ENCODE measurements around the gene ADAP2. TPM values are rescaled to one million over a fixed set of nuclear protein-coding genes. Genes with fewer than 3 reads are reported as not detected.
"Not testable (repeated sequence)": the region's sequence is repeated elsewhere in the genome, so short reads cannot be mapped to it uniquely, and the experiment has no call there.

The ADAP2 gene
- total RNA-seq, 1 experiment from 2014 or later: 1.2 TPM

DNA sequence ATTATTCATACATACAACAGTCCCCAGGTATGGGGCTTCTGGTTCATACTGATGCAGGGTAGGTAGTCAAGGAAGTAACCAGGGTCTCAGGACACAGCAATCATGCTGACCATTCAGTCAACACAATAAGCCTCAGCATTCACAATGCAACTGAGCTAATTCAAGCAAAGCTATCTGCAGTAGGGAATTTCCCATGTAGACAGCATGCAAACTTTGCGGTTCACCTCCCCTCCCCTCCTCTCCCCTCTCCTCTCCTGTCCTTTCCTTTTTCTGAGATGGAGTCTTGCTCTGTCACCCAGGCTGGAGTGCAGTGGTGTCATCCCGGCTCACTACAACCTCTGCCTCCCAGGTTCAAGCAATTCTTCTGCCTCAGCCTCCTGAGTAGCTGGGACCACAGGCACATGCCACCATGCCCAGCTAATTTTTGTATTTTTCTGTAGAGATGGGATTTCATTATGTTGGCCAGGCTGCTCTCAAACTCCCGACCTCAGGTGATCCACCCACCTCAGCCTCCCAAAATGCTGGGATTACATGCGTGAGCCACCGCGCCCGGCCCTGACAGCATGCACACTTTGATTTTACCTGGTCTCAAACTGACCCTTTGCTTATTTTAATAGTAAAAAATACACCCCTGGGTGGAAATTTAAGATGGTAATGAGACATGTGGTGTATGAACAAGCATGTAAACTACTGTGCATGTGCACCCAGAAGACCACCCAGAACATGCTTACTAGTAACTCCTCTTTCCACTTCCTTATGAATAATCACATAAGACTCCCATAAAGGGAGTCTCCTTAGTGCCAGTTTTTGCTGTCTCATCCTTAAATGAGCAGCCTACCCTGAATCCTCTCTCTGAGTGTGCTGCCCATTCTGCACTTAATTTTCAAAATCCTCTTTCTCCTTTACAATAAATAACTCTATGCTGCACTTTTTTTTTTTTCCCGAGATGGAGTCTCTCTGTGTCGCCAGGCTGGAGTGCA, 39.8 kb downstream of the ADAP2 start (continued):
- TF ChIP-seq ATF1 (CRISPR knock-in tag; IDR thresholded peaks at IDR 0.05): no peak
- no peak for TF ChIP-seq ZNF671 (CRISPR knock-in tag; IDR thresholded peaks at IDR 0.05)
- no peak for TF ChIP-seq FOXP4 (CRISPR knock-in tag; IDR thresholded peaks at IDR 0.05)

DNA sequence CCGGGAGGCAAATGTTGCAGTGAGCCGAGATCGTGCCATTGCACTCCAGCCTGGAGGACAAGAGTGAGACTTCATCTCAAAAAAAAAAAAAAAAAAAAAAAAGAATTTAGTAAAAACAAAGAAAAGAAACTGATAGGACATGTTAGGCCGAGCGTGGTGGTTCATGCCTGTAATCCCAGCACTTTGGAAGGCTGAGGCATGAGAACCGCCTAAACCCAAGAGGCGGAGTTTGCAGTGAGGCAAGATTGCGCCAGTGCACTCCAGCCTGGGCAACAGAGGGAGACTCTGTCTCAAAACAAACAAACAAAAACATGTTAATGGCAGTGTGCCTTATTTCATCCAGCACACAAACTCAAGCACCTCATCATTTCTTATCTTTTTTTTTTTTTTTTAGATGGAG, 42.6 kb downstream of the ADAP2 start:
- H3K36me3 Mint-ChIP-seq: not testable (repeated sequence)

DNA sequence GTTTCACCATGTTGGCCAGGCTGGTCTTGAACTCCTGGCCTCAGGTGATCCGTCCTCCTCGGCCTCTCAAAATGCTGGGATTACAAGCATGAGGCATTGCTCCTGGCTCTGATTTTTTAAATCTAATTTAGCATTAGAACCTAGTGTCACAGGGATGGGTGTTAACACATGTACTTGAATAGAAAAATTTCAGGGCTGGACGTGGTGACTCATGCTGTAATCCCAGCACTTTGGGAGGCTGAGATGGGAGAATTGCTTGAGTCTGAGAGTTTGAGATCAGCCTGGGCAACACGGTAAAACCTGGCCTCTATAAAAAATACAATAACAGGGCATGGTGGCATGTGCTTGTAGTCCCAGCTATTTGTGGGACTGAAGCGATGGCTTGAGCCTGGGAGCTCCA, 43.1 kb downstream of the ADAP2 start:
- Mint-ChIP-seq H3K27me3 (ENCODE audit: low read depth) (peaks cover 4% of the 10 kb centered on the region; the same call in 1 of the 2 replicates), H3K4me1 (peaks cover 5% of the 10 kb centered on the region), H3K4me3 (no peak overlapping the region), H3K9me3 (no peaks in the 10 kb centered on the region), H3K27ac (no peak overlapping the region), H3K36me3 (no peaks in the 10 kb centered on the region)
- TF ChIP-seq, protein P1, sequence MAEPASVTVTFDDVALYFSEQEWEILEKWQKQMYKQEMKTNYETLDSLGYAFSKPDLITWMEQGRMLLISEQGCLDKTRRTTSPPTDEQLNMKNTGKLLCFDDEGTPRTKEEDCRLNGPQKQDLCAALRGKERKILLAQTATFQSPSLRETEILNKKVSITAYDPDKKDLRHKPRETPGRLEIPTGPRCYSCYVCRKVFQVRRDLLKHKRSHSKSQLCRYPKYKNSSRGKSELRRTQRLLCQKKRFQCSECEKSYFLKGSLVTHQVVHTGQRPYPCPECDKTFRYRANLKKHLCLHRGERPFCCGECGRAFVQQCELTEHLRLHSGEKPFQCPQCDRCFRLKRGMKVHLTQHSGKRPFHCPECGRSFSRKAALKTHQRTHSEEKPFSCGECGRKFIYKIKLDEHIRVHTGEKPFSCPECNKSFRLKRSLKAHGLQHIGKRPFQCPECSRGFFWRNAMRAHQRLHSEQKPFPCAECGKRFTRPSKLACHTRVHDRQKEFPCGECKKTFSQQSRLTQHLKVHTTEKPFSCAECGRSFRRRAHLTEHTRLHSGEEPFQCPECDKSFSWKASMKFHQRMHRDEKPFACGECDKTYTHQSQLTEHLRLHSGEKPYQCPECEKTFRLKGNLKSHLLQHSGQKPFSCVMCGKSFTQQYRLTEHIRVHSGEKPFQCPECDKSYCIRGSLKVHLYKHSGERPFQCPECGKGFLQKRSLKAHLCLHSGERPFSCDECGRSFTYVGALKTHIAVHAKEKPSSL (CRISPR knock-in tag; conservative IDR thresholded peaks at IDR 0.05): no peak
- no peak for TF ChIP-seq AR (CRISPR knock-in tag; IDR thresholded peaks at IDR 0.05)
- TF ChIP-seq, protein P2, sequence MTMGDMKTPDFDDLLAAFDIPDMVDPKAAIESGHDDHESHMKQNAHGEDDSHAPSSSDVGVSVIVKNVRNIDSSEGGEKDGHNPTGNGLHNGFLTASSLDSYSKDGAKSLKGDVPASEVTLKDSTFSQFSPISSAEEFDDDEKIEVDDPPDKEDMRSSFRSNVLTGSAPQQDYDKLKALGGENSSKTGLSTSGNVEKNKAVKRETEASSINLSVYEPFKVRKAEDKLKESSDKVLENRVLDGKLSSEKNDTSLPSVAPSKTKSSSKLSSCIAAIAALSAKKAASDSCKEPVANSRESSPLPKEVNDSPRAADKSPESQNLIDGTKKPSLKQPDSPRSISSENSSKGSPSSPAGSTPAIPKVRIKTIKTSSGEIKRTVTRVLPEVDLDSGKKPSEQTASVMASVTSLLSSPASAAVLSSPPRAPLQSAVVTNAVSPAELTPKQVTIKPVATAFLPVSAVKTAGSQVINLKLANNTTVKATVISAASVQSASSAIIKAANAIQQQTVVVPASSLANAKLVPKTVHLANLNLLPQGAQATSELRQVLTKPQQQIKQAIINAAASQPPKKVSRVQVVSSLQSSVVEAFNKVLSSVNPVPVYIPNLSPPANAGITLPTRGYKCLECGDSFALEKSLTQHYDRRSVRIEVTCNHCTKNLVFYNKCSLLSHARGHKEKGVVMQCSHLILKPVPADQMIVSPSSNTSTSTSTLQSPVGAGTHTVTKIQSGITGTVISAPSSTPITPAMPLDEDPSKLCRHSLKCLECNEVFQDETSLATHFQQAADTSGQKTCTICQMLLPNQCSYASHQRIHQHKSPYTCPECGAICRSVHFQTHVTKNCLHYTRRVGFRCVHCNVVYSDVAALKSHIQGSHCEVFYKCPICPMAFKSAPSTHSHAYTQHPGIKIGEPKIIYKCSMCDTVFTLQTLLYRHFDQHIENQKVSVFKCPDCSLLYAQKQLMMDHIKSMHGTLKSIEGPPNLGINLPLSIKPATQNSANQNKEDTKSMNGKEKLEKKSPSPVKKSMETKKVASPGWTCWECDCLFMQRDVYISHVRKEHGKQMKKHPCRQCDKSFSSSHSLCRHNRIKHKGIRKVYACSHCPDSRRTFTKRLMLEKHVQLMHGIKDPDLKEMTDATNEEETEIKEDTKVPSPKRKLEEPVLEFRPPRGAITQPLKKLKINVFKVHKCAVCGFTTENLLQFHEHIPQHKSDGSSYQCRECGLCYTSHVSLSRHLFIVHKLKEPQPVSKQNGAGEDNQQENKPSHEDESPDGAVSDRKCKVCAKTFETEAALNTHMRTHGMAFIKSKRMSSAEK (CRISPR knock-in tag; IDR thresholded peaks at IDR 0.05; ENCODE audit: borderline replicate concordance): no peak
- TF ChIP-seq EMX1 (CRISPR knock-in tag; IDR thresholded peaks at IDR 0.05): no peak
- no peak for TF ChIP-seq STAT6 (CRISPR knock-in tag; conservative IDR thresholded peaks at IDR 0.05; ENCODE audit: low read depth)
- DNase-seq (ENCODE audit: low spot score): no peak
- ChIA-PET CTCF (no interaction called here), POLR2A (no interaction called here)
- ATAC-seq: no peak

More for the DNA sequence above, 42.6 kb downstream of the ADAP2 start:
- H3K4me1 Mint-ChIP-seq; H3K4me3 Mint-ChIP-seq; H3K27ac Mint-ChIP-seq; POLR2A ChIA-PET; DNase-seq (ENCODE audit: low spot score); ATAC-seq; H3K27me3 Mint-ChIP-seq (ENCODE audit: low read depth); H3K9me3 Mint-ChIP-seq; CTCF ChIA-PET: not testable (repeated sequence)

Measured in WTC11 (cell line).